Activated T-helper 1 cell treated with anti-CD3 and anti-CD28 coated beads, Interleukin-12 subunit alpha, Interleukin-12 subunit beta, Interleukin-2, Interleukin-4 antibody, amounts not matched to agents 30 ng/mL and 10 ng/mL and 1 ng/mL, durations not matched to agents 14 hours and 24 hours and 36 hours (primary cell): ENCODE measurements around the gene MGRN1. TPM values are rescaled to one million over a fixed set of nuclear protein-coding genes. Genes with fewer than 3 reads are reported as not detected.

ENCODE experiments used
- DNase-seq: peaks from one replicate; pipeline ENCODE4 v3.0.0; 2021; ENCODE audit warnings: low spot score
- H3K27ac Mint-ChIP-seq: one replicate; pipeline ENCODE4 v1.8.0; 2021; ENCODE audit warnings: mild to moderate bottlenecking, mixed read lengths
- H3K27me3 Mint-ChIP-seq: one replicate; pipeline ENCODE4 v1.8.0; 2022; ENCODE audit warnings: mild to moderate bottlenecking, moderate library complexity, mixed read lengths; ENCODE audit not compliant: insufficient read depth
- H3K36me3 Mint-ChIP-seq: one replicate; pipeline ENCODE4 v1.8.0; 2021; ENCODE audit warnings: low read depth, mixed read lengths
- H3K4me1 Mint-ChIP-seq: one replicate; pipeline ENCODE4 v1.8.0; 2021; ENCODE audit warnings: low read depth, mixed read lengths
- H3K4me3 Mint-ChIP-seq: one replicate; pipeline ENCODE4 v1.8.0; 2021; ENCODE audit warnings: mild to moderate bottlenecking, moderate library complexity, mixed read lengths
- H3K9me3 Mint-ChIP-seq: one replicate; pipeline ENCODE4 v1.8.0; 2021; ENCODE audit warnings: mixed read lengths
- intact Hi-C: fragments of 100-400 bp; cut with micrococcal nuclease; formaldehyde crosslinking; loops from one replicate; pipeline ENCODE4 v1.15.1; 2024
- total RNA-seq: library from RNA; stranded (reverse); gene quantifications from 2 replicates; pipeline ENCODE4 v1.2.3, GENCODE V29; 2022

MGRN1 gene
- total RNA-seq, 1 donor from 2014 or later = 110 TPM

DNA sequence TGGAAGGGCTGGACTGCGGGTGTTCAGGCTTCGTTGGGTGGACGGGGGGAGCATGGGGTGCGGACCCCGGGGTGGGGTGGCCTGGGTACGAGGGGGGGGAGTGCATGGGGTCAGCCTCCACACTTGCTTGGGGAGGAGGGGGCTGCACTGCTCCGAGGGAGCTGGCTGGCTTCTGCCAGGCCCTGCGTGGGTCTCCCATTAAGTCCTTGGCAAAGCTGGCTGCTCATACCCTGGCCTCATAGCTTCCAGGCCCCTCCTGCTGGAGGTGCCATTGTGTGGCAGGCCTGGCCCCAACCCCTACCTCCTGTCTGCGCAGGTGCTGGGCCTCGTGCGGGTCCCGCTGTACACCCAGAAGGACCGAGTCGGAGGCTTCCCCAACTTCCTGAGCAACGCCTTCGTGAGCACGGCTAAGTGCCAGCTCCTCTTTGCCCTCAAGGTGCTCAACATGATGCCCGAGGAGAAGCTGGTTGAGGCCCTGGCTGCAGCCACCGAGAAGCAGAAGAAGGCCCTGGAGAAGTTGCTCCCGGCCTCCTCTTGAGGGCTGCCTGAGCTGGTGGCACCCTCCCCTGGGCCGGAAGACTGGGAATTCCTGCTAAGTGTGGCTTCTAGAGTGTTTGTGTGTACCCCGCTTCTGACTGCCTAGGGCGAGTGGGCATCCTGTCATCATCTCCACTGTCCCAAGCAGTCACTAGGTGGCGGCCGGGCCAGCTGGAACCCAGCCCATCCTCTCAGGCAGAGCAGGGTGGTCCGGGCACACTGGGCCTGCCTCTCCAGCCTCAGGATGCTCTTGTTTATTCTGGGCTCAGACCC lies 70.2 kb downstream of the MGRN1 start:
- peak overlapping the region; percentile 81 for H3K4me3 Mint-ChIP-seq
- peaks cover 13% of the 10 kb centered on the region for H3K36me3 Mint-ChIP-seq
- H3K27me3 Mint-ChIP-seq = no peaks in the 10 kb centered on the region
- DNase-seq = no peak
- peak overlapping the region; percentile 65 for H3K27ac Mint-ChIP-seq
- no peaks in the 10 kb centered on the region for H3K9me3 Mint-ChIP-seq
- H3K4me1 Mint-ChIP-seq = no peaks in the 10 kb centered on the region
- intact Hi-C loops = loop anchor here (5.0 kb wide), 2 partner anchors 402 to 423 kb away; partner anchors contain the start of genes EEF2KMT and TFAP4

DNA sequence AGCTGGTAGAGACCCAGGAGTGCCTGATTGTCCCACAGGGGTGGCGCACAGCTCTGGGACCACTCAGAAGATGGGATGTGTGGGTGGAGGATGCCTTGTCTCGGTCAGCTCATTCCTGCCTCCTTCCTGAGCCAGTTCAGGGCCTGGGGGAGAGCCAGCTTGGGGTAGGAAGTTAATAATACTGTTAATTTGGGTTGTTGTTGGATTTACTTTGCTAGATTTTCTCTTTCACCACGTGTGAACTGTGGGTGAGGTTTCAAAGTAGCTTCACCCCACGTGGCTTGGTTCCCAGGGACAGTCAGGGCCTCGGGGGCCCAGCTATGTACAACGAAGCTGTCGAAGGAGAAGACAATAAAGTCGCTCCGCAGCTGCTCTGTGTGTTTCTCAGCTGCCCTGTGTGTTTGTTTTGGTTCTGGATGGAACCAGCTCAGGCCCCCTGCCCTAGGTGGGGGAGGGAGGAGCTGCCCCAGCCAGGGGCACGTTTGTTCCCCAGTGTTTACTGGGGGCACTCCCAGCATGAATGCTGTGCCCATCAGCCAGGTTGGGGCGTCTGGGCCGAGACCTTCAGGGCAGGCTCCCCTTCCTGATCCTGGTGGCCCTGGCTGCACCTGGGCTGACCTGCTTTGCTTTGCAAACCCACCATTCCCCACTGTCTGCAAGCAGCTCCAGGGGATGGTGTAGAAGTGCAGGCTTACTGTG lies 71.0 kb downstream of the MGRN1 start:
- no peaks in the 10 kb centered on the region for H3K9me3 Mint-ChIP-seq
- peak overlapping the region; percentile 81 for H3K4me3 Mint-ChIP-seq
- intact Hi-C loops = no loop called here
- H3K27ac Mint-ChIP-seq = no peak overlapping the region
- H3K27me3 Mint-ChIP-seq = no peaks in the 10 kb centered on the region
- peaks cover 5% of the 10 kb centered on the region for H3K4me1 Mint-ChIP-seq
- peaks cover 13% of the 10 kb centered on the region for H3K36me3 Mint-ChIP-seq
- no peak for DNase-seq

- Mint-ChIP-seq H3K9me3 (no peaks in the 10 kb centered on the region), H3K27ac (no peak overlapping the region), H3K27me3 (no peaks in the 10 kb centered on the region), H3K4me3 (peak overlapping the region; percentile 33), H3K4me1 (peaks cover 6% of the 10 kb centered on the region), H3K36me3 (peaks cover 13% of the 10 kb centered on the region)
- intact Hi-C loops = no loop called here
- DNase-seq = no peak
These were observed 71.7 kb downstream of the MGRN1 start for GRCh38 chr16:4696172-4696904.

DNA sequence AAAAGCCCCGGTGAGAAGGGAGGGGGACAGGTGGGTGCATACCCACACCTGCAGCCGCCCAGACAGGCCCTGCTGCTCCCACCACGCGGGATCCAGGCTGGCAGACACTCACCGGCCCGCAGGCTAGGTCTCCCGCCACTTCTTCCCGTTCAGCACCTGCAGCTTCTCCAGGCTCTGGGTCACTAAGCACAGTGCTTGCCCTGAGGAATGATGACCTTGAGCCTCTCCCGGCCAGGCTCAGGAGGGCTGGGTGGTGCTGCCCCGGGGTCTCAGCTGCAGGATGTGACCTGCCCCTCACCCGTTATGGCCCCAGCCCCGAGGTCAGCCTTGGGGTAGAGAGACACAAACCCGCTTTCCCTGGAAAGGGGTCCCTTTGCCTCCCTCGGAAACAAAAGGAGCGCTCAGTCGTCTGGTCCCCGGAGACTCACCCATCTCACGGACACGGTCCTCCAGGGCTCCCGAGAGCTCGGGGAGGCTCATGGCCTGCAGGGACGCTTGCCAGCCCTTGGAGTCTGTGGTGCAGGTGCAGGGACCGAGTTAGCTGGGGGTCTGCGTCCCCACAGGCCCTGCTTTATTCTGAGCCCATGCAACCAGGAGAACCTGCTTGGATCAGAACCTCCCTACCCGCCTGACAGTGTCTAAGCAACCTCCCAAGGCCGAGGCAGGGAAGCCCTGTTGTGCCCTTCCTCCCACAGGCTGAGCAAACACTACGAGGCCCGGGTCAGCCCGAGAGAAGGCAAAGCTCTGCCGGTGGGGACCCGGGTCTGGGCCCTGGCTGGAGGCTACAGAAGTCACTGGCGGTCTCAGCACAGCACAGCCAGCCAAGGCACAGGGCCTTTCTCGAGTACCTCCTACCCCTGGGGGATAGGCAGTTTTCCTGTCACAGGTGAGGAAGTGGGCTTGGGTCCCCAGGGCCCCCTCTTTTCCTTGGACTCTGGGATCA lies 72.5 kb downstream of the MGRN1 start:
- Mint-ChIP-seq H3K27me3 (no peaks in the 10 kb centered on the region), H3K4me3 (no peak overlapping the region), H3K27ac (no peak overlapping the region), H3K9me3 (no peaks in the 10 kb centered on the region), H3K36me3 (peaks cover 13% of the 10 kb centered on the region), H3K4me1 (peaks cover 6% of the 10 kb centered on the region)
- no peak for DNase-seq
- intact Hi-C loops = no loop called here

GRCh38 chr16:4697848-4698291 lies 73.2 kb downstream of the MGRN1 start:
- no peak for DNase-seq
- H3K27me3 Mint-ChIP-seq = no peaks in the 10 kb centered on the region
- no peak overlapping the region for H3K4me3 Mint-ChIP-seq
- H3K36me3 Mint-ChIP-seq = peaks cover 13% of the 10 kb centered on the region
- intact Hi-C loops = no loop called here
- no peaks in the 10 kb centered on the region for H3K9me3 Mint-ChIP-seq
- H3K27ac Mint-ChIP-seq = no peak overlapping the region
- peaks cover 6% of the 10 kb centered on the region for H3K4me1 Mint-ChIP-seq

DNA sequence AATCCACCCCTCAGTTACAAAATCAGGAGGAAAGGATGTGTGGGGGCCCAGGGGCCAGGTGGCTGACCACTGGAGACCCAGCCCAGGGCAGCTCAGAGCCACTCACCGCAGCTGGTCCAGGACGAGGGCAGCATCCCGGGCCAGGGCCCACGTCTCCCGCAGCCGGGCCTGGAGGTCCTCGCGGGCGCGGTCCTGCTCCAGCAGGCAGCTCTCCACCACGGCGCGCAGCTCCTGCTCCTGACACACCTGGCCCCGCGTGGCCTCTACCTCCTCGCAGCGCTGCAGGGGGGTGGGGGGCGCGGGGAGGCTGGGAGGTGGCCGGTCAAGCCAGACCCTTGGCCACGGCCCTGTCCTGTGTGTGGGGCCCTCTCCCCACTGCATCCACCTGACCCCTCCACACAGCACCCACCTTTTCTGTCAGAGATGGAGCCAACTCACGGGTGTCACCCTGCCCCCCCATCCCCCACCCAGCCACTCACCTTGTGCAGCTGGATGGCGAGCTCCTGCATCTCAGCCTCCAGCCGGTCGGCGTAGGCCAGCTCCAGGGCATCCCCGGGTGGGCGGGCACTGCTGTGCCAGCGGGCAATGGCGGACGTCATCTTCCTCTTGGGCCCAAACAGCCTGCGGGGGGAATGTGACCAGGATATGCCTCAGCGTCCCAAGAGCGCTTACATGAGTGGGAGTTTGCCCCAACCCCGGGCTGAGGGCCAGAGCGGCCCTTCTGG lies 73.9 kb downstream of the MGRN1 start:
- Mint-ChIP-seq H3K4me1 (peaks cover 6% of the 10 kb centered on the region), H3K9me3 (no peaks in the 10 kb centered on the region), H3K27me3 (no peaks in the 10 kb centered on the region), H3K4me3 (no peak overlapping the region), H3K36me3 (peaks cover 13% of the 10 kb centered on the region), H3K27ac (no peak overlapping the region)
- intact Hi-C loops = no loop called here
- DNase-seq = no peak

DNA sequence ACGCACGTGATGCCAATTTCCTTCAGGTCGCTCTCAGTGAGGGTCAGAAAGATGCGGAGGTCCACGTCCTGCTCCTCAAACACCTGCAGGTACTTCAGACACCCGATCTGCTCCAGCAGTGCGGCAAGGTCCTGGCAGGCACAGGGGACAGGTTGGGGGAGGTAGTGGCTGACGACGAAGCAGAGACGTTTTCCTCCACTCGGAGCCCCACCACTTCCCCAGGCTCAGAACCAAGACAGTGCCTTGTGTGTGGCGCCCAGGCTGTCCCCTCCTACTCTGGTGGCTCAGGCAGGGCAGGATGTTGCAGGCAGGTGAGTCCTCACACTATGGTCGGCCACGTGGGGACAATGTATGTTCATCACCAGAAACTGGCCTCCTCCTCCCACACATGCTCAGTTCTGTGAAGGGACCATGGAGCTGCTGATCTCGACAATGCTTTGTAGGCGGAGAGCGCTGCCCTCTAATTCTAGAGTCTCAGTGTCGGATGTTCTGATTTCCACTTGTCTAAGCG lies 74.5 kb downstream of the MGRN1 start:
- Mint-ChIP-seq H3K27me3 (no peaks in the 10 kb centered on the region), H3K27ac (no peak overlapping the region), H3K4me1 (peaks cover 6% of the 10 kb centered on the region), H3K9me3 (no peaks in the 10 kb centered on the region), H3K36me3 (peaks cover 13% of the 10 kb centered on the region), H3K4me3 (no peak overlapping the region)
- intact Hi-C loops = no loop called here
- DNase-seq = no peak

DNA sequence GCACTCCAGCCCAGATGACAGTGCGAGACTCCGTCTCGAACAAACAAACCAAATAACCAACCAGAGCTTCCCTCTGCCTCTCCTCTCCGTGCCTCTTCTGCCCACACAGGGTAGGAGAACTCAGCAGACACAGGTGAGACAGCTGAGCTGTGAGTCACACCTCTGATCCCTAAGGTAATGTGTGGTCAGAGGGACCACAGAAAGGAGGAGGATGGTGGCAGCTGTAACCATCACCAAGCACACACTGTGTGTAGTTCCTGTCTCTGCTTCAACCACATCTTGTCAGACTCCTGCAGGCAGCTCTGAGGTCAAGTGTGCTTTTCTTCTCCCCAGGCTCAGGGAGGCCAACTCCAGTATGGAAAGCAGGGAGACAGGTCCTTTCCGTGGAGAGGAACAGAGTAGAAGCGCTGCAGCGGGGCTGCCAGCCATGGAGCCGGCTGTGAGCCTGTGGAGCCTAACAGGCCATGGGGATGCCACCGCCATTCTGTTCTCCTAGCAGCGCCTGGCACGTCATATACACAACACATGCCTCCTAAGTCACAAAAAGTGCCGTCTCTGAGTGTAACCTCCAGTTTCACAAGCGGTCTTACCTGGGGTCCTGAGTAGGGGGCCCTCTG lies 75.9 kb downstream of the MGRN1 start:
- intact Hi-C loops = no loop called here
- H3K4me1 Mint-ChIP-seq = peaks cover 6% of the 10 kb centered on the region
- peak overlapping the region; percentile 29 for H3K27ac Mint-ChIP-seq
- no peaks in the 10 kb centered on the region for H3K9me3 Mint-ChIP-seq
- no peaks in the 10 kb centered on the region for H3K27me3 Mint-ChIP-seq
- no peak overlapping the region for H3K4me3 Mint-ChIP-seq
- DNase-seq = no peak
- H3K36me3 Mint-ChIP-seq = peaks cover 17% of the 10 kb centered on the region

DNA sequence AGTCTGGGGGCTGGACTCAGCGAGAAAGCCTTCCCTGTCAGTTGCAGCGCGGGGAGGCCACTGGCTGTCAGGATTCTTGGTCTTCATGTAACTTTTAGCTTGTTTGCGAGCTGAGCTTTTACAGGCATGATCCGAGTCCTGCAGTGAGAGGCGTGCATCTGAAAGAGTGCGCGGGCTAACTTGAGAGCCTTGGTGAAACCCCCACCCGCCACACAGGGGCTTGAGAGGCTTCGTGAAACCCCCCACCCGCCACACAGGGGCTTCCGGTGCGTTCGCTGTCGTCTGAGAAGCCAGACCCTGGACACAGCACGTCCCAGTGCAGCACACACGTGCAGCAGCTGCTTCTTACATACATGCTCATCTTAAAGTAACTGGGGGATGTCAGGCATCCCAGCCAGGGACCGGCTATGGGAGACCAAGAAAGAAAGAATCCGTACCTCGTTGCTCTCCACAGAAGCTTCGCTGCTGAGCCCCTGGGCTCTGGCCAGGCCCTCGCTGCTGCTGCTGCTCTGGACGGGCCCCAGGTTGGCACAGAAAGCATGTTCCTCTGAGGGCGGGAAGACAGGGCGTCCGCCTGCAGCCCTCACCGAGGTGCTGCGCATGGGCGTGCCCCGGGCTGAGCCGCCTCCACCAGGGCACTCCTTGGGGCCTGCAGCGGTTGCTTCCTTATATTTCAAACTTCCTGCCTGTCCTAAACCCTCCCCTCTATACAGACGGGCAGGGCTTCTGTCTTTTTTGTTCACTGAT lies 76.5 kb downstream of the MGRN1 start:
- H3K4me1 Mint-ChIP-seq = peaks cover 6% of the 10 kb centered on the region
- DNase-seq = no peak
- peaks cover 15% of the 10 kb centered on the region for H3K36me3 Mint-ChIP-seq
- intact Hi-C loops = no loop called here
- H3K4me3 Mint-ChIP-seq = no peak overlapping the region
- H3K27me3 Mint-ChIP-seq = no peaks in the 10 kb centered on the region
- no peaks in the 10 kb centered on the region for H3K9me3 Mint-ChIP-seq
- H3K27ac Mint-ChIP-seq = no peak overlapping the region

- Mint-ChIP-seq H3K27me3 (no peaks in the 10 kb centered on the region), H3K27ac (no peak overlapping the region)
- DNase-seq = no peak
These were observed 77.3 kb downstream of the MGRN1 start for GRCh38 chr16:4701791-4702465.

More at GRCh38 chr16:4701791-4702465, 77.3 kb downstream of the MGRN1 start:
- H3K4me1 Mint-ChIP-seq = peaks cover 6% of the 10 kb centered on the region
- H3K9me3 Mint-ChIP-seq = no peaks in the 10 kb centered on the region
- intact Hi-C loops = no loop called here
- H3K4me3 Mint-ChIP-seq = no peak overlapping the region
- H3K36me3 Mint-ChIP-seq = peaks cover 16% of the 10 kb centered on the region
